ENCODE results near the gene ZFAND4. TPM values are rescaled to one million over a fixed set of nuclear protein-coding genes. Genes with fewer than 3 reads are reported as not detected.
"Not testable (repeated sequence)": the region's sequence is repeated elsewhere in the genome, so short reads cannot be mapped to it uniquely, and the experiment has no call there.

ZFAND4 gene
- total RNA-seq, 1 donor from 2014 or later, result 19.4 TPM

- peaks cover 10% of the 10 kb centered on the region for H3K4me1 ChIP-seq
- TF ChIP-seq, protein P1, sequence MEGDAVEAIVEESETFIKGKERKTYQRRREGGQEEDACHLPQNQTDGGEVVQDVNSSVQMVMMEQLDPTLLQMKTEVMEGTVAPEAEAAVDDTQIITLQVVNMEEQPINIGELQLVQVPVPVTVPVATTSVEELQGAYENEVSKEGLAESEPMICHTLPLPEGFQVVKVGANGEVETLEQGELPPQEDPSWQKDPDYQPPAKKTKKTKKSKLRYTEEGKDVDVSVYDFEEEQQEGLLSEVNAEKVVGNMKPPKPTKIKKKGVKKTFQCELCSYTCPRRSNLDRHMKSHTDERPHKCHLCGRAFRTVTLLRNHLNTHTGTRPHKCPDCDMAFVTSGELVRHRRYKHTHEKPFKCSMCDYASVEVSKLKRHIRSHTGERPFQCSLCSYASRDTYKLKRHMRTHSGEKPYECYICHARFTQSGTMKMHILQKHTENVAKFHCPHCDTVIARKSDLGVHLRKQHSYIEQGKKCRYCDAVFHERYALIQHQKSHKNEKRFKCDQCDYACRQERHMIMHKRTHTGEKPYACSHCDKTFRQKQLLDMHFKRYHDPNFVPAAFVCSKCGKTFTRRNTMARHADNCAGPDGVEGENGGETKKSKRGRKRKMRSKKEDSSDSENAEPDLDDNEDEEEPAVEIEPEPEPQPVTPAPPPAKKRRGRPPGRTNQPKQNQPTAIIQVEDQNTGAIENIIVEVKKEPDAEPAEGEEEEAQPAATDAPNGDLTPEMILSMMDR (IDR thresholded peaks at IDR 0.05), result no peak
- TF ChIP-seq POLR2AphosphoS5 (IDR thresholded peaks at IDR 0.05; ENCODE audit: insufficient read depth in 1 of 2, low read depth in 1 of 2), result no peak
- no peaks in the 10 kb centered on the region for H3K9me3 ChIP-seq
- H3K27me3 ChIP-seq, result no peaks in the 10 kb centered on the region
- no peak for DNase-seq (ENCODE audit: extremely low spot score in 2 of 2)
- peak overlapping the region; percentile 61 to 89 for H3K4me3 ChIP-seq
- H3K36me3 ChIP-seq, result no peaks in the 10 kb centered on the region
- intact Hi-C loops (cut with DNase I), result no loop called here
- peak overlapping the region; percentile 77 for H3K27ac ChIP-seq
These were observed 589 bp upstream of the ZFAND4 start for GRCh38 chr10:45673074-45673648.

GRCh38 chr10:45671300-45671699 lies 1.3 kb downstream of the ZFAND4 start:
- H3K4me1 ChIP-seq; DNase-seq (ENCODE audit: extremely low spot score in 2 of 2); H3K27me3 ChIP-seq; H3K27ac ChIP-seq; intact Hi-C loops (cut with DNase I); H3K36me3 ChIP-seq; H3K9me3 ChIP-seq: not testable (repeated sequence)
- peak overlapping the region in 1 of 2 donors; percentile 89 for H3K4me3 ChIP-seq

- intact Hi-C loops (cut with DNase I); H3K27me3 ChIP-seq; H3K36me3 ChIP-seq; H3K9me3 ChIP-seq; DNase-seq (ENCODE audit: extremely low spot score in 2 of 2); H3K4me3 ChIP-seq; H3K27ac ChIP-seq; H3K4me1 ChIP-seq: not testable (repeated sequence)
These were observed 2.7 kb downstream of the ZFAND4 start for GRCh38 chr10:45669897-45670296.

GRCh38 chr10:45660876-45661411 lies 11.6 kb downstream of the ZFAND4 start:
- intact Hi-C loops (cut with DNase I), result no loop called here
- no peaks in the 10 kb centered on the region for H3K9me3 ChIP-seq
- TF ChIP-seq, protein P1 (IDR thresholded peaks at IDR 0.05), result no peak
- TF ChIP-seq POLR2AphosphoS5 (IDR thresholded peaks at IDR 0.05; ENCODE audit: insufficient read depth in 1 of 2, low read depth in 1 of 2) (no peak), POLR2A (IDR thresholded peaks at IDR 0.05) (no peak)

GRCh38 chr10:45657033-45657926 lies 15.3 kb downstream of the ZFAND4 start:
- Histone ChIP-seq H3K36me3 (peaks cover 0 to 24% of the 10 kb centered on the region in 2 donors), H3K27me3 (no peaks in the 10 kb centered on the region), H3K27ac (no peak overlapping the region), H3K9me3 (no peaks in the 10 kb centered on the region), H3K4me3 (no peak overlapping the region), H3K4me1 (no peaks in the 10 kb centered on the region)
- TF ChIP-seq POLR2AphosphoS5 (IDR thresholded peaks at IDR 0.05; ENCODE audit: insufficient read depth in 1 of 2, low read depth in 1 of 2), result no peak
- no peak for DNase-seq (ENCODE audit: extremely low spot score in 2 of 2)
- intact Hi-C loops (cut with DNase I), result no loop called here

More at GRCh38 chr10:45660876-45661411, 11.6 kb downstream of the ZFAND4 start:
- H3K27ac ChIP-seq, result no peak overlapping the region
- H3K4me3 ChIP-seq, result no peak overlapping the region
- H3K4me1 ChIP-seq, result no peaks in the 10 kb centered on the region
- H3K36me3 ChIP-seq, result peaks cover 0 to 24% of the 10 kb centered on the region in 2 donors
- DNase-seq (ENCODE audit: extremely low spot score in 2 of 2), result no peak
- no peaks in the 10 kb centered on the region for H3K27me3 ChIP-seq

DNA sequence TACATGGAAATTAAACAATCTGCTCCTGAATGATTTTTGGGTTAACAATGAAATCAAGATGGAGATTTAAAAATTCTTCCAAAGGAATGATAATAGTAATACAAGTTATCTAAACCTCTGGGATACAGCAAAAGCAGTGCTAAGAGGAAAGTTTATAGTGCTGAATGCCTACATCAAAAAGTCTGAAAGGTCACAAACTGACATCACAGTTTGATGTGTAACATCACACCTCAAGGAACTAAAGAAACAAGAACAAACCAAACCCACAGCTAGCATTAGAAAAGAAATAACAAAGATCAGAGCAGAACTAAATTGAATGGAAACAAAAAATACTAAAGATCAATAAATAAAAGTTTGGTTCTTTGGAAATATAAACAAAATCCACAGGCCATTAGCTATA lies 17.4 kb downstream of the ZFAND4 start:
- intact Hi-C loops (cut with DNase I), result no loop called here
- Histone ChIP-seq H3K9me3 (no peaks in the 10 kb centered on the region), H3K4me3 (no peak overlapping the region), H3K27me3 (no peaks in the 10 kb centered on the region), H3K27ac (no peak overlapping the region), H3K4me1 (no peaks in the 10 kb centered on the region), H3K36me3 (peaks cover 0 to 11% of the 10 kb centered on the region in 2 donors)
- no peak for DNase-seq (ENCODE audit: extremely low spot score in 2 of 2)
- TF ChIP-seq, protein P1 (IDR thresholded peaks at IDR 0.05), result no peak
- TF ChIP-seq POLR2AphosphoS5 (IDR thresholded peaks at IDR 0.05; ENCODE audit: insufficient read depth in 1 of 2, low read depth in 1 of 2), result no peak
- no peak for TF ChIP-seq POLR2A (IDR thresholded peaks at IDR 0.05)

DNA sequence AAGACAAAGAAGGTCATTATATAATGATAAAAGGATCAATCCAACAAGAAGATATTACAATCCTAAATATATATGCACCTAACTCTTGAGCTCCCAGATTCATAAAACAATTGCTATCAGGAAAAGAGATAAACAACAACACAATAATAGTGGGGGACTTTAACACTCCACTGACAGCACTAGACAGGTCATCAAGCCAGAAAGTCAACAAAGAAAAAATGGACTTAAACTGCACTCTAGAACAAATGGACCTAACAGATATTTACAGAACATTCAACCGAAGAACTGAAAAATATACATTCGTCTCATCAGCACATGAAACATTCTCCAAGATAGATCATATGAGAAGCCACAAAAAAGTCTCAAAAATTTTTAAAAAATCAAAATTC lies 17.8 kb downstream of the ZFAND4 start:
- H3K27ac ChIP-seq; intact Hi-C loops (cut with DNase I); H3K9me3 ChIP-seq; H3K4me1 ChIP-seq; H3K4me3 ChIP-seq; DNase-seq (ENCODE audit: extremely low spot score in 2 of 2); H3K27me3 ChIP-seq: not testable (repeated sequence)
- peaks cover 0 to 11% of the 10 kb centered on the region in 2 donors for H3K36me3 ChIP-seq

All from vagina (tissue), 2 donors.